Endothelial cell of umbilical vein (primary cell): Measurements from ENCODE around the gene JAGN1. TPM values are rescaled to one million over a fixed set of nuclear protein-coding genes. Genes with fewer than 3 reads are reported as not detected.
A peak's percentile ranks its signal among the peaks of the same experiment; 100 is the strongest.

Experiments used
- BruUV-seq: library from RNA; stranded (reverse); fragments of 400-500 nt; replicated peaks from 2 replicates; lab custom pipeline; 2021; lab: Mats Ljungman, UMichigan
- CTCF ChIA-PET: fragments of 300-600, 350-600 bp; sonication (Branson Sonifier 250); formaldehyde crosslinking; loops from one replicate; lab custom pipeline; 2021; ENCODE audit warnings: antibody characterized with exemption, inconsistent platforms; lab: Charles Lee
- POLR2A ChIA-PET: fragments of 300-600, 350-600 bp; sonication (Branson Sonifier 250); formaldehyde crosslinking; loops from one replicate; lab custom pipeline; 2021; ENCODE audit warnings: antibody characterized with exemption, inconsistent platforms; lab: Charles Lee
- DNase-seq: peaks from one replicate; pipeline ENCODE4 v3.0.0-alpha.2; 2011; ENCODE audit warnings: low read depth, low spot score
- FAIRE-seq: peaks from 2 replicates; lab custom pipeline; 2011; peaks lifted over from hg19 to GRCh38; lab: Jason Lieb, UNC
- H2AFZ ChIP-seq: 2 replicates; pipeline ENCODE4 v1.6.0; 2012; ENCODE audit warnings: low read depth, low read length, control low read depth, inconsistent platforms
- H3K27ac ChIP-seq: 2 replicates; pipeline ENCODE4 v1.5.1; 2011; ENCODE audit warnings: low read depth, mild to moderate bottlenecking, control low read depth, low read length, moderate library complexity; ENCODE audit not compliant: insufficient read depth
- H3K27me3 ChIP-seq, 2 experiments: 2 replicates each; pipeline versions ENCODE4 v1.6.0 to v1.6.1; 2011; ENCODE audit warnings: low read length in 2 of 2, mixed read lengths in 1 of 2; ENCODE audit not compliant: control insufficient read depth in 2 of 2, insufficient read depth in 2 of 2
- H3K36me3 ChIP-seq, 2 experiments: 2 replicates in 1 of 2; 3 replicates in 1 of 2; pipeline ENCODE4 v1.5.1; 2011; ENCODE audit warnings: low read length in 2 of 2, mild to moderate bottlenecking in 1 of 2, moderate library complexity in 1 of 2; ENCODE audit not compliant: control insufficient read depth in 2 of 2, insufficient read depth in 2 of 2; ENCODE audit errors: extremely low read depth in 1 of 2
- H3K4me1 ChIP-seq: 3 replicates; pipeline ENCODE4 v1.5.1; 2011; ENCODE audit warnings: mild to moderate bottlenecking, low read length; ENCODE audit not compliant: control insufficient read depth, insufficient read depth; ENCODE audit errors: extremely low read depth
- H3K4me2 ChIP-seq: 2 replicates; pipeline ENCODE4 v1.6.1; 2011; ENCODE audit warnings: low read length, control low read depth, mixed read lengths; ENCODE audit not compliant: insufficient read depth
- H3K4me3 ChIP-seq, 3 experiments: fragments of 200-600 bp in 1 of 3; sonication (generic), shearing (Covaris generic) in 1 of 3; replicated peaks in 1 of 3; 2 replicates each; pipeline ENCODE4 v1.5.1; 2011 to 2016; ENCODE audit warnings: control low read depth in 3 of 3, low read length in 3 of 3, mild to moderate bottlenecking in 2 of 3, inconsistent platforms in 1 of 3, low read depth in 1 of 3, moderate library complexity in 1 of 3; ENCODE audit not compliant: insufficient read depth in 1 of 3
- H3K79me2 ChIP-seq: 2 replicates; pipeline ENCODE4 v1.6.0; 2012; ENCODE audit warnings: low read length, inconsistent platforms; ENCODE audit not compliant: control insufficient read depth, insufficient read depth
- H3K9ac ChIP-seq: replicated peaks from 2 replicates; pipeline ENCODE3; 2011; ENCODE audit warnings: low read length, control low read depth; ENCODE audit not compliant: insufficient read depth; ENCODE audit errors: extremely low read depth
- H3K9me1 ChIP-seq: replicated peaks from 3 replicates; pipeline ENCODE4 v1.6.0; 2011; ENCODE audit warnings: mild to moderate bottlenecking, low read length; ENCODE audit not compliant: control insufficient read depth, insufficient read depth; ENCODE audit errors: extremely low read depth
- H3K9me3 ChIP-seq: replicated peaks from 2 replicates; pipeline ENCODE4 v1.5.1; 2012; ENCODE audit warnings: low read length, inconsistent platforms; ENCODE audit not compliant: control insufficient read depth, insufficient read depth
- H4K20me1 ChIP-seq: replicated peaks from 2 replicates; pipeline ENCODE3; 2011; ENCODE audit warnings: mild to moderate bottlenecking, low read length; ENCODE audit not compliant: control insufficient read depth, insufficient read depth; ENCODE audit errors: extremely low read depth
- CTCF ChIP-seq, 2 donors: IDR thresholded peaks; 1 replicate in 1 of 2; 2 replicates in 1 of 2; pipeline ENCODE4 v1.5.1; 2011; ENCODE audit warnings: low read length in 2 of 2, mild to moderate bottlenecking in 2 of 2, moderate library complexity in 2 of 2, control low read depth in 1 of 2, inconsistent platforms in 1 of 2, low read depth in 1 of 2; ENCODE audit not compliant: insufficient read depth in 1 of 2; ENCODE audit errors: extremely low read depth in 1 of 2
- POLR2A ChIP-seq: IDR thresholded peaks from 2 replicates; pipeline ENCODE4 v1.6.1; 2012; ENCODE audit warnings: low read depth, mild to moderate bottlenecking, control low read depth, low read length
- POLR2AphosphoS5 ChIP-seq: IDR thresholded peaks from 2 replicates; pipeline ENCODE4 v1.6.1; 2012; ENCODE audit warnings: low read depth, mild to moderate bottlenecking, control low read depth, low read length, moderate library complexity; ENCODE audit not compliant: insufficient read depth
- dilution Hi-C: fragments of 300-500 bp; cut with MboI; formaldehyde crosslinking; loops from one replicate; pipeline ENCODE4 v1.15.0; 2019; ENCODE audit warnings: low sequenced_read_pairs; ENCODE audit not compliant: extremely low pct_ligation_motif_present
- intact Hi-C: fragments of 100-400 bp; cut with micrococcal nuclease; formaldehyde crosslinking; loops from one replicate; pipeline ENCODE4 v1.10.0; 2022
- polyA plus RNA-seq, 4 experiments: library from polyadenylated mRNA; depleted of rRNA in 3 of 4; stranded (reverse) in 3 of 4; unstranded in 1 of 4; fragments of >200 nt; gene quantifications; 2 replicates each; pipeline versions ENCODE4 v1.2.1 to v1.2.3, GENCODE V29; 2011 to 2012; ENCODE audit warnings: missing spikeins in 1 of 4
- total RNA-seq: library from RNA; stranded (reverse); gene quantifications from 2 replicates; pipeline ENCODE4 v1.2.3, GENCODE V29; 2021

The JAGN1 gene
- total and polyA plus RNA-seq, 2 donors (not counting 3 experiments of a cell fraction or from before 2014, with no cell fraction given): 29.6 to 46.5 TPM

DNA sequence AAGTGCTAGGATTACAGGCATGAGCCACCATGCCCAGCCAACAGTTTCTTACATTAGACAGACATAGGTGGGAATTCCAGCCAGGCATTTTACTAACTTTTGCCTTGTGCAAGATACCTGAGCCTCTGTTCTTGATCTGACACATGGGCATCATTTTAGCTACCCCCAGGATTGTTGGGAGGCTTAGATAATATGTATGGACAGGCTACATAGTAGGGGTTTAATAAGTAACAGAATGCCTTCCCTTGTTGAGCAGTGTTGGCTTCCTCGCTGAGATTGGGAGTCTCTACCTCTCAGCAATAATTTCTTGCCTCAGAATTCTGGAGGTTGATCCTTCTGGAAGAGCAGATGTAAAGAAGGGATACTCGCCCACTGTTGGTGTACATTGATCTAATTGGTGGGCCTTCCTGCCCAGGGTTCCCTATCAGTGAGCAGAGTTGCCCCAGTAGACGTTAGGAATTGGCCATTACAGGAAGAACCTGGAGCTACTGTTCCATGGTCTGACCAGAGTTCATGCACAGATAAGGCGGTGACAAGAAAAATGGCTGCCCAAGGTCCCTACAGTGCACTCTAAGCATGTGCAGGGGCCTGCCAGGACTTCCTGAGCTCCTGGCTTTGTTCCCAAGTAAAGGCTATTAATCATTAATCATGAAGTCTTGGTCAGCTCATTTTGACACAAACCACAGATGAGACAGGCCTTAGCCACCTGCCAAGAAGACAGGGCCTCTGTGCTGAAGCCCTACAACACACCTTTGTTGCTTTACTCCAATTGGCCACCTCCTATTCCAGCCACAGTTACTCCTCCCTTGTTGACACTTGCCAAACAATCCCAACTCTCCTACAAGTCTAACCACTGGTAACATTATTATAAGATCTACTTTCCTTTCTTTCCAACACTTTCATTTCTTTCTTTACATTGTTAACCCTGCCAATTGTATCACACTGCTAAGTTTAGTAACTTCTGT is 7.3 kb downstream of the JAGN1 start:
- no peak overlapping the region for H3K27ac ChIP-seq
- peaks cover 5% of the 10 kb centered on the region for H3K79me2 ChIP-seq
- intact Hi-C loops (no loop called here), dilution Hi-C loops (no loop called here)
- POLR2A ChIA-PET: no interaction called here
- no peaks in the 10 kb centered on the region for H3K9me1 ChIP-seq
- peaks cover 4 to 6% of the 10 kb centered on the region in 2 experiments for H3K36me3 ChIP-seq
- no TSS peak for BruUV-seq
- H3K9me3 ChIP-seq: no peaks in the 10 kb centered on the region
- no peaks in the 10 kb centered on the region for H4K20me1 ChIP-seq
- H3K9ac ChIP-seq: no peak overlapping the region
- H3K27me3 ChIP-seq: no peaks in the 10 kb centered on the region
- peak; percentile 75 for DNase-seq
- FAIRE-seq: peak; percentile 88
- no peak overlapping the region for H3K4me2 ChIP-seq
- no peak overlapping the region for H3K4me3 ChIP-seq
- CTCF ChIA-PET: interaction anchor here (0.9 to 1.4 kb wide), 4 partner anchors 18 to 49 kb away, joined by 3 to 10 read pairs (median 4); no protein-coding TSS in a partner anchor
- peak; percentile 47 for TF ChIP-seq POLR2AphosphoS5
- TF ChIP-seq POLR2A: peak; percentile 29
- no peak for TF ChIP-seq CTCF (IDR thresholded peaks at IDR 0.05; ENCODE audit: extremely low read depth in 1 of 2, insufficient read depth in 1 of 2, low read depth in 1 of 2, low read length in 2 of 2)
- peak overlapping the region; percentile 1 for H2AFZ ChIP-seq
- peaks cover 42% of the 10 kb centered on the region for H3K4me1 ChIP-seq
